HepG2 (cell line): ENCODE results near the gene PRMT5. TPM values are rescaled to one million over a fixed set of nuclear protein-coding genes. Genes with fewer than 3 reads are reported as not detected.

Source experiments
- FOXA3 ChIP-seq: IDR thresholded peaks from 2 replicates; pipeline ENCODE4 v1.6.1; 2016; ENCODE audit warnings: missing genetic modification reagents, missing compliant biosample characterization
- HCFC1 ChIP-seq: fragments of 150-350 bp; IDR thresholded peaks from 2 replicates; pipeline ENCODE4 v1.6.1; 2014; ENCODE audit warnings: low read depth, low read length
- HNRNPK ChIP-seq: fragments of 200-400 bp; formaldehyde crosslinking; IDR thresholded peaks from 2 replicates; pipeline ENCODE4 v1.6.1; 2018; ENCODE audit warnings: low read length, low read depth, moderate library complexity, mild to moderate bottlenecking; ENCODE audit not compliant: poor library complexity, severe bottlenecking
- JUN ChIP-seq: sonication (generic); formaldehyde crosslinking; IDR thresholded peaks from 2 replicates; pipeline ENCODE4 v1.4.0; 2020; ENCODE audit warnings: mild to moderate bottlenecking, missing genetic modification reagents
- KLF13 ChIP-seq: sonication (generic); formaldehyde crosslinking; IDR thresholded peaks from 2 replicates; pipeline ENCODE4 v1.4.0; 2020; ENCODE audit warnings: mild to moderate bottlenecking, missing genetic modification reagents
- MED1 ChIP-seq: sonication (generic); formaldehyde crosslinking; IDR thresholded peaks from 2 replicates; pipeline ENCODE4 v1.4.0; 2020; ENCODE audit warnings: missing genetic modification reagents
- NCOA1 ChIP-seq: sonication (generic); formaldehyde crosslinking; IDR thresholded peaks from 2 replicates; pipeline ENCODE4 v1.9.0; 2021; ENCODE audit warnings: missing genetic modification reagents
- NFKB2 ChIP-seq: sonication (generic); formaldehyde crosslinking; IDR thresholded peaks from 2 replicates; pipeline ENCODE4 v1.4.0; 2020; ENCODE audit warnings: missing genetic modification reagents, borderline replicate concordance
- RARA ChIP-seq: IDR thresholded peaks from 2 replicates; pipeline ENCODE4 v1.6.1; 2016; ENCODE audit warnings: missing genetic modification reagents, missing compliant biosample characterization
- TSC22D2 ChIP-seq: sonication (generic); formaldehyde crosslinking; IDR thresholded peaks from 2 replicates; pipeline ENCODE4 v1.5.1; 2020; ENCODE audit warnings: missing genetic modification reagents, mild to moderate bottlenecking, borderline replicate concordance
- ZHX1 ChIP-seq: sonication (generic); formaldehyde crosslinking; IDR thresholded peaks from 2 replicates; pipeline ENCODE4 v1.8.1; 2022; ENCODE audit warnings: low read depth, mild to moderate bottlenecking, missing genetic modification reagents
- ZNF17 ChIP-seq: sonication (generic); formaldehyde crosslinking; IDR thresholded peaks from 2 replicates; pipeline ENCODE4 v1.5.0; 2020; ENCODE audit warnings: mild to moderate bottlenecking, missing genetic modification reagents
- ZNF235 ChIP-seq: sonication (generic); formaldehyde crosslinking; IDR thresholded peaks from 2 replicates; pipeline ENCODE4 v1.8.1; 2023; ENCODE audit warnings: mild to moderate bottlenecking, missing genetic modification reagents, borderline replicate concordance
- ZNF256 ChIP-seq: sonication (generic); formaldehyde crosslinking; conservative IDR thresholded peaks from 2 replicates; pipeline ENCODE4 v1.4.0; 2020; ENCODE audit warnings: missing genetic modification reagents
- ZNF333 ChIP-seq: sonication (generic); formaldehyde crosslinking; IDR thresholded peaks from 2 replicates; pipeline ENCODE4 v1.4.0; 2020; ENCODE audit warnings: mild to moderate bottlenecking, missing genetic modification reagents, borderline replicate concordance
- ZNF598 ChIP-seq: sonication (generic); formaldehyde crosslinking; IDR thresholded peaks from 2 replicates; pipeline ENCODE4 v1.5.1; 2020; ENCODE audit warnings: mild to moderate bottlenecking, missing genetic modification reagents, borderline replicate concordance
- ZNF790 ChIP-seq: sonication (generic); formaldehyde crosslinking; IDR thresholded peaks from 2 replicates; pipeline ENCODE4 v1.8.0; 2022; ENCODE audit warnings: missing genetic modification reagents, mild to moderate bottlenecking, borderline replicate concordance
- ZNF800 ChIP-seq: sonication (generic); formaldehyde crosslinking; IDR thresholded peaks from 2 replicates; pipeline ENCODE4 v1.4.0; 2020; ENCODE audit warnings: missing genetic modification reagents
- polyA plus RNA-seq, 8 experiments: library from polyadenylated mRNA; depleted of rRNA in 3 of 8; stranded (reverse) in 7 of 8; unstranded in 1 of 8; fragments of >200 nt; fragmentation: Illumina TruSeq in 4 of 8; extraction: Trizol in 4 of 8; gene quantifications; 2 replicates each; pipeline versions ENCODE4 v1.2.1 to v1.2.3, GENCODE V29; 2011 to 2016; ENCODE audit warnings: low read depth in 4 of 8, missing spikeins in 1 of 8, mixed read lengths in 1 of 8; ENCODE audit not compliant: insufficient read depth in 1 of 8
- total RNA-seq, 5 experiments: library from RNA; depleted of rRNA; stranded (reverse); fragments of >200 nt; fragmentation: Illumina TruSeq; extraction: Trizol; gene quantifications; 2 replicates each; pipeline ENCODE4 v1.2.3, GENCODE V29; 2016; ENCODE audit warnings: low read depth in 1 of 5
- TF ChIP-seq, protein P1 (sequence below): sonication (generic); formaldehyde crosslinking; IDR thresholded peaks from 2 replicates; pipeline ENCODE4 v1.5.1; 2020; ENCODE audit warnings: mild to moderate bottlenecking, missing genetic modification reagents, borderline replicate concordance

PRMT5 gene
- total and polyA plus RNA-seq, 2 of the 13 experiments (the other 11 are each of a cell fraction or from before 2014, with no cell fraction given): 210 to 354 TPM

DNA sequence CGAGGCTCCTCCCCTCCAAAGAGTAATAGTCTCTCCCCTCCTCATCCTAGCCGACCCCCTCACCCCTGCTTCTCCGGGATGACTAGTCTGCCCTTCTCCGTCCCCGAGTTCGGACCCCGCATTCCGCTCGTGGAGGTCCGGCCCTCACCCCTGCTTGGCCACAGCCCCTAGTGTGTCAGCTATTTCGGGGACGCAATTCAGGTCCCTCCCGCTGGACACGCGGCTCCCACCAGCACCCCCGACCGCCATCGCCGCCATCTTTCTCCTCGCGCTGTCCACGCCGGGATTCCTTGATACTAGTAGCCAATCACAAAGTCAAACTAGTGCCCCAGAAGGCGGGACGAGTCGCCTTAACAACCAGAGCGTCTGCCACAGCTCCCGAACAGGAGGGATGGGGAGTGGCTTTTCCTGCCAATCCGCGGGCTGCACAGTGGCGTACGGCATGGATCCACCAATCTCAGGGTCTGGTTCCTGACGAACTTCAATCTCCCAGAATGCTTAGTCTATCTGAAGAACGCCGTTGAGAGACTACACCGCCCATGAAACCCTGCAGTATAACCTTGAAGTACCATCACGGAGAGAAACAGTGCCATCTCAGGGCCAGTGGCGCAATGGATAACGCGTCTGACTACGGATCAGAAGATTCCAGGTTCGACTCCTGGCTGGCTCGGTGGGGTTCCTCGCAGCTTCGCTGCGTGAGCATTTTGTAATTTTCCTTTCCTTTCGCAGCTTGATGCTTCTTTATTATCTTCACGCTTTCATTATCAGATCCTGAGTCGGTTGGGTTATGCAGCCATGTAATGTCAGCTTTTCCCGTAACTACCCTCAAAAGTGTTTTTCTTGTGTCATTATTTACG is at the start of gene PRMT5 (continued):
- TF ChIP-seq HNRNPK: no peak
- TF ChIP-seq ZNF256 (CRISPR knock-in tag): peak; percentile 93
- TF ChIP-seq HCFC1: peak; percentile 58; the same call in 1 of the 2 replicates
- TF ChIP-seq ZNF598 (CRISPR knock-in tag): peak; percentile 97; the same call in 1 of the 2 replicates
- TF ChIP-seq NCOA1: peak; percentile 19
- TF ChIP-seq, protein P1, sequence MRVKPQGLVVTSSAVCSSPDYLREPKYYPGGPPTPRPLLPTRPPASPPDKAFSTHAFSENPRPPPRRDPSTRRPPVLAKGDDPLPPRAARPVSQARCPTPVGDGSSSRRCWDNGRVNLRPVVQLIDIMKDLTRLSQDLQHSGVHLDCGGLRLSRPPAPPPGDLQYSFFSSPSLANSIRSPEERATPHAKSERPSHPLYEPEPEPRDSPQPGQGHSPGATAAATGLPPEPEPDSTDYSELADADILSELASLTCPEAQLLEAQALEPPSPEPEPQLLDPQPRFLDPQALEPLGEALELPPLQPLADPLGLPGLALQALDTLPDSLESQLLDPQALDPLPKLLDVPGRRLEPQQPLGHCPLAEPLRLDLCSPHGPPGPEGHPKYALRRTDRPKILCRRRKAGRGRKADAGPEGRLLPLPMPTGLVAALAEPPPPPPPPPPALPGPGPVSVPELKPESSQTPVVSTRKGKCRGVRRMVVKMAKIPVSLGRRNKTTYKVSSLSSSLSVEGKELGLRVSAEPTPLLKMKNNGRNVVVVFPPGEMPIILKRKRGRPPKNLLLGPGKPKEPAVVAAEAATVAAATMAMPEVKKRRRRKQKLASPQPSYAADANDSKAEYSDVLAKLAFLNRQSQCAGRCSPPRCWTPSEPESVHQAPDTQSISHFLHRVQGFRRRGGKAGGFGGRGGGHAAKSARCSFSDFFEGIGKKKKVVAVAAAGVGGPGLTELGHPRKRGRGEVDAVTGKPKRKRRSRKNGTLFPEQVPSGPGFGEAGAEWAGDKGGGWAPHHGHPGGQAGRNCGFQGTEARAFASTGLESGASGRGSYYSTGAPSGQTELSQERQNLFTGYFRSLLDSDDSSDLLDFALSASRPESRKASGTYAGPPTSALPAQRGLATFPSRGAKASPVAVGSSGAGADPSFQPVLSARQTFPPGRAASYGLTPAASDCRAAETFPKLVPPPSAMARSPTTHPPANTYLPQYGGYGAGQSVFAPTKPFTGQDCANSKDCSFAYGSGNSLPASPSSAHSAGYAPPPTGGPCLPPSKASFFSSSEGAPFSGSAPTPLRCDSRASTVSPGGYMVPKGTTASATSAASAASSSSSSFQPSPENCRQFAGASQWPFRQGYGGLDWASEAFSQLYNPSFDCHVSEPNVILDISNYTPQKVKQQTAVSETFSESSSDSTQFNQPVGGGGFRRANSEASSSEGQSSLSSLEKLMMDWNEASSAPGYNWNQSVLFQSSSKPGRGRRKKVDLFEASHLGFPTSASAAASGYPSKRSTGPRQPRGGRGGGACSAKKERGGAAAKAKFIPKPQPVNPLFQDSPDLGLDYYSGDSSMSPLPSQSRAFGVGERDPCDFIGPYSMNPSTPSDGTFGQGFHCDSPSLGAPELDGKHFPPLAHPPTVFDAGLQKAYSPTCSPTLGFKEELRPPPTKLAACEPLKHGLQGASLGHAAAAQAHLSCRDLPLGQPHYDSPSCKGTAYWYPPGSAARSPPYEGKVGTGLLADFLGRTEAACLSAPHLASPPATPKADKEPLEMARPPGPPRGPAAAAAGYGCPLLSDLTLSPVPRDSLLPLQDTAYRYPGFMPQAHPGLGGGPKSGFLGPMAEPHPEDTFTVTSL (CRISPR knock-in tag): no peak; the same call in 1 of the 2 replicates
- peak; percentile 91 for TF ChIP-seq KLF13 (CRISPR knock-in tag)
- TF ChIP-seq ZNF800 (CRISPR knock-in tag): peak; percentile 97
- TF ChIP-seq MED1 (CRISPR knock-in tag): peak; percentile 95
- peak; percentile 35; the same call in 1 of the 2 replicates for TF ChIP-seq ZNF790 (CRISPR knock-in tag)
- peak; percentile 90 for TF ChIP-seq JUN (CRISPR knock-in tag)
- TF ChIP-seq RARA (CRISPR knock-in tag): peak; percentile 73
- TF ChIP-seq ZNF17 (CRISPR knock-in tag): no peak
- peak; percentile 88 for TF ChIP-seq TSC22D2 (CRISPR knock-in tag)
- TF ChIP-seq ZNF235: peak; percentile 80; the same call in 1 of the 2 replicates
- TF ChIP-seq FOXA3: peak; percentile 89
- peak; percentile 97 for TF ChIP-seq NFKB2 (CRISPR knock-in tag)
- peak; percentile 97 for TF ChIP-seq ZHX1
- TF ChIP-seq ZNF333 (CRISPR knock-in tag): no peak
